ENCODE data around the gene ORAI1.
A peak's percentile ranks its signal among the peaks of the same experiment; 100 is the strongest.
"Not testable (repeated sequence)": the region's sequence is repeated elsewhere in the genome, so short reads cannot be mapped to it uniquely, and the experiment has no call there.

ORAI1 gene

GRCh38 chr12:121649322-121649721 lies 23.0 kb downstream of the ORAI1 start:
- no peak for DNase-seq (ENCODE audit: low spot score)

GRCh38 chr12:121649819-121650353 lies 23.6 kb downstream of the ORAI1 start:
- no peak for DNase-seq (ENCODE audit: low spot score)

DNA sequence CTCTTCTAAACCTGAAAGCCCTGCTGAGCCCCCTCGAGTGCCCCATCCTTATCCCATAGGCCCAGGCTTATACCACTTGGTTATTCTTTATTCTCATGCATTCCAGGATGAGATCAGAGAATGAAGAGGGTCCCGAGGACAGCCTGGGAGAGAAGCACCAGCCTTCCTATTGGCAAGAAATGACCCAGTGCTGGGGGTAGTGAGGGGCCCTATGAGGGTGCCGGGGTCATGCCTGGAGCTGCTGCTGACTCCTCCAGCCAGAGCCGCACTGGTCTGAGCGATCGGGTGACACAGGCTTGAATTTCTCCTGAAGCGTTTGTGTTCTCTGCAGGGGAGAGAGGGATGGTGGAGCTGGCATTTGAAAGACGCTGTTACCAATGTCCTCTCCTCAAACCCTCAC lies 25.0 kb downstream of the ORAI1 start:
- no peak for DNase-seq (ENCODE audit: low spot score)

GRCh38 chr12:121652767-121653497 lies 26.6 kb downstream of the ORAI1 start:
- DNase-seq (ENCODE audit: low spot score) = no peak

DNA sequence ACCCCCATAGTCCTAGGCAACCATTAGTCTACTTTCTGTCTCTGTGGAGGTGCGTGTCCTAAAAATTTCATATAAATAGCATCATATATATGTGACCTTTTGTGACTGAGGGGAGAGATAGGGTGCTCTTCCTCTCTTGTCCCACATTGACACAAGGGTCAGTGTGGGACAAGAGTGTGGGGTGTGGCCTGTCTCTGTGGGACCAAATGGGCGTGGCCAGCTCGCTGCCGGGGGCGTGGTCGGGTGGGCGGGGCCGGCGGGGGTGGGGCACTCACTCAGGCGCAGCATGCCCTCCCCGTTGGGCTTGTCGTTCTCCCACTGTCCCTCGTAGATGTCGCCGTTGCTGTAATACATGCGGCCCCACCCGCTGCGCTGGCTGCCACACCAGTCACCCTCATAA lies 27.7 kb downstream of the ORAI1 start:
- no peak for DNase-seq (ENCODE audit: low spot score)

DNA sequence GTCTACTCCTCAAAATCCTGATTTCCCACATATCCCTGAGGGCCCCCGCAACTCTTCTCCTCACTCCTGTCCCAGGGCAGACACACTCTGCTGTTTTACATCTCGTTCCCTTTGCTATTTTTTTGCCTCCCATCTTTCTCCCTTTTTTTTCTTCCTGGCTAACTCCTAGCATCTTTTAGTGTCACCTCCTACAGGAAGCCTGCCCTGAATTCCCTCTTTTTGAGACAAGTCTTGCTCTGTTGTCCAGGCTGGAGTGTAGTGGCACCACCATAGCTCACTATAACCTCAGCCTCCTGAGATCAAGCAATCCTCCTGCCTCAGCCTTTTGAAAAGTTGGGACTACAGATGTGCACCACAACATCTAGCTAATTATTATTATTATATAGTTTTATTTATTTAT lies 29.8 kb downstream of the ORAI1 start:
- DNase-seq (ENCODE audit: low spot score) = no peak

DNA sequence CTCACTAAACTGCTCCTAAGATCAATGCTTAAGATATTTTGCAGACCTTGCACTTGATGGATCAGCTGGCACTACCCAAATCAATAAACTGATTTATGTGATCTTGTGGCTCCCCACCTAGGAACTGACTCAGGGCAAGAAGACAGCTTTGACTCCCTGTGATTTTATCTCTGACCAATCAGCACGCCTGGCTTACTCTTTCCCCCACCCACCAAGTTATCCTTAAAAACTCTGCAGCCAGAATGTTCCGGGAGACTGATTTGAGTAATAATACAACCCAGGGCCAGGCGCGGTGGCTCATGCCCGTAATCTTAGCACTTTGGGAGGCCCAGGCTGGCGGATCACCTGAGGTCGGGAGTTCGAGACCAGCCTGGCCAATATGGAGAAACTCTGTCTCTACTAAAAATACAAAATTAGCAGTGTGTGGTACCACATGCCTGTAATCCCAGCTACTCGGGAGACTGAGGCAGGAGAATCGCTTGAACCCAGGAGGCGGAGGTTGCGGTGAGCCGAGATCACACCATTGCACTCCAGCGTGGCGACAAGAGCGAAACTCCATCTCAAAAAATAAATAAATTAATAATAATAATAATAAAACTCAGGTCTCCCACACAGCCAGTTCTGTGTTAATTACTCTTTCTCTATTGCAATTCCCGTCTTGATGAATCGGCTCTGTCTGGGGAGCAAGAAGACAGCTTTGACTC lies 31.1 kb downstream of the ORAI1 start:
- no peak for DNase-seq (ENCODE audit: low spot score)

DNA sequence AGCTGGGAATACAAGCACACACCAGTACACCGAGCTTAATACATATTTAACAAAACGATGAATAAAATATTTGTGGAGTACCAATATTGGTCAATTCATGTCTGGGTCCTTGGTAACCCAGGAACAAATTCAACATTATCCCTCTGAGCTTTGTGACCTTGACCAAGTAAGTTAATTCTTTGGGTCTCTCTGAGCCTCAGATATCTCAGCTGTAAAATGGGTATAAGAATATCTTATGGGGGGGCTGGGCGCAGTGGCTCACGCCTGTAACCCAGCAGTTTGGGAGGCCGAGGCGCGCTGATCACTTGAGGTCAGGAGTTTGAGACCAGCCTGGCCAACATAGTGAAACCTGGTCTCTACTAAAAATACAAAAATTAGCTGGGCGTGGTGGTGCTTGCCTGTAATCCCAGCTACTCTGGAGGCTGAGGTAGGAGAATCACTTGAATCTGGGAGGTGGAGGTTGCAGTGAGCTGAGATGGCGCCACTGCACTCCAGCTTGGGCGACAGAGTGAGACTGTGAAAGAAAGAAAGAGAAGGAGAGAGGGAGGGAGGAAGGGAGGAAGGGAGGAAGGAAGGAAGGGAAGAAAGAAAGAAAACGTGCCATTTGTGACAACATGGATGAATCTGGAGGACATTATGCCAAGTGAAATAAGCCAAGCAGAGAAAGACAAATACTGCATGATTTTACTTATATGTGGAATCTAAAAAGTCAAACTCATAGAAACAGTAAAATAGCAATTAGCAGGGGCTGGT lies 35.2 kb downstream of the ORAI1 start:
- DNase-seq (ENCODE audit: low spot score) = not testable (repeated sequence)

- no peak for DNase-seq (ENCODE audit: low spot score)
Observed at GRCh38 chr12:121663610-121663929, 37.2 kb downstream of the ORAI1 start.

- not testable (repeated sequence) for DNase-seq (ENCODE audit: low spot score)
Observed at GRCh38 chr12:121666829-121667228, 40.5 kb downstream of the ORAI1 start.

DNA sequence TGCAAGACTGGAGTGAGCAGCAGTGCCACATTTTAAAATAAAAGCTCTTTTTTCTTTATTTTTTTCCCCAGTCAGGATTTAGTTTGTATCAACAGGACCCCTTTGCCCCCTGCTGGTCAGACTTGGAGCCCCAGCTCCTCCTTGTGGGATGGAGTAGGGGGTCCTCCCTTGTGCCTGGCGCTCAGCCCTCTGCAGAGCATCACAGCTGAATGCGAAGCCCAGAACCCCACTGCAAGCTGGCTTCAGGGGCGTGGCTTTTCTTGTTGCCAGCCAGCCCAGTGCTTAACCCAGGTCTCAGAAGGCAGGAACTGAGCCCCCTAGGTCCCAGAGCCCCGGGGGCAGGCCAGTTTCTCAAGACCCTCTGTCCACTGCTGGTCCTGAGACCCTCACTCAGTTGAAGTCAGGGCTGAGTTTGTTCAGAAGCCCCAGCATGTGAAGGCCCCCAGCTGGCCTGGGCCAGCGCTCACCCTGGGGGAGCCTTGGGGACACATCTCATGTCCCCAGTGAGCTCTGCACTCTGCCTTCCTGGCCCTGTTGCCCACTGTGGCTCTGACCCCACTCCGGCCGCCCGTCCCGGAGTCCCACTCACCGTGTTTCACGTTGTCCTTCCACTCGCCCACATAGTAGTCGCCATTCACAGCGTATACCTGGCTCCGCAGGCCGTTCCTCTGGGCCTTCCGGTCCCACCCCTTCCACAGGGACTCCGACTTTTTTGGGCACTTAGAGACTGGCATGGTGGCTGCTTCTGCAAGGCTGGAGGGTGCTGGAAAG lies 42.6 kb downstream of the ORAI1 start:
- DNase-seq (ENCODE audit: low spot score) = no peak

GRCh38 chr12:121669521-121669900 lies 43.2 kb downstream of the ORAI1 start, which contains the start of gene MORN3:
TSS of gene MORN3 (minus strand) at chr12:121669654. CDS start at chr12:121669483, 171 bp downstream.
- no peak for DNase-seq (ENCODE audit: low spot score)

DNA sequence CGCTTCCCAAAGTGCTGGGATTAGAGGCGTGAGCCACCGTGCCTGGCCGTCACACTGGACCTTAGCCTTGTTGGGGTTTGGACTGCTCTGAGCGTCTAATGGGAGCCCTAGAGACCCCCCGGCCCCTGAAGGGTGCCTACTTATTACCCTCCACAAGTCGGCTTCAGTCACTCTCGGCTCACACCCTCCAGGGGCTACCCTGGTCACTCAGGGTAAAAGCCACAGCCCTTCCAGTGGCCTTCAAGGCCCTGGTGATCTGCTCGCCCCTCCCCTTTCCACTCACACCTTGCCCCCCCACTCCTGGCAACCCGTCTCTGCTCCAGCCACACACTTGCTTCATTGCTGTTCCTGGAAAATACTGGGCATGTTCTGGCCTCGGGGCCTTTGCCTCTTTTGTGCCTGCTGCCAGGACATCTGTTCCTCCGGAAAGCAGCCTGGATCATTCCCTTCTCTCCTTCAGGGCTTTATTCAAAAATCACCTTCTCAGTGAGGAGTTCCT lies 46.7 kb downstream of the ORAI1 start:
- DNase-seq (ENCODE audit: low spot score) = no peak

- DNase-seq (ENCODE audit: low spot score) = no peak
Observed at GRCh38 chr12:121676190-121676589, 49.9 kb downstream of the ORAI1 start.

- DNase-seq (ENCODE audit: low spot score) = no peak
Observed at GRCh38 chr12:121678305-121678704, 52.0 kb downstream of the ORAI1 start.

DNA sequence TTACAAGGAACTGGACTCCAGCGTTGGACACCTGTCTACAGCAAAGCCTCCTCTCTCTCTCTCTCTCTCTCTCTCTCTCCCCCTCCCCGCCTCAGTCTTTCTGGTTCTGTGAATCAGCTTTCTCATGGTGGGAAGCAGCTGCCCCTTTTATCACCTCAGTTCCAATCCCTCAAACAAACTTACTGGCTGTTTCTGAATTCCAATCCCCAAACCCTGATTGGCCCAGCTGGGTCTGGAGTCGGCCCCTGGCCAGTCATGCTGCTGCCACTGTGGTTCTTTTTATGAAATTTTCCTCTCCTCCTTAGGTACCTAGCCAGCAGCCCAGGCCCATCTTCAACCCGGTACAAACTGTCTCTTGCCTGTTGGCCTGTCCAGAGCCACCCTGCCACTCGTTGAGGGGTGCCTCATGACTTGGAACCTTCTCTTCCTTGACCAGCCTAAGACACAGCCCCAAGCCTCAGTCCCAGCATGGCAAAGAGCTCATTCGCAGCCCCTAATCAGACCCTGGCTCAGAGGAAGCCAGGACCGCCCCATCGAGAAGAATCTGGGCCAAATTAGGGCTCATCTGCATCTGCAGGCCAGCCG lies 52.5 kb downstream of the ORAI1 start:
- DNase-seq (ENCODE audit: low spot score) = no peak

GRCh38 chr12:121679661-121680197 lies 53.4 kb downstream of the ORAI1 start:
- peak; percentile 70 for DNase-seq (ENCODE audit: low spot score)

DNA sequence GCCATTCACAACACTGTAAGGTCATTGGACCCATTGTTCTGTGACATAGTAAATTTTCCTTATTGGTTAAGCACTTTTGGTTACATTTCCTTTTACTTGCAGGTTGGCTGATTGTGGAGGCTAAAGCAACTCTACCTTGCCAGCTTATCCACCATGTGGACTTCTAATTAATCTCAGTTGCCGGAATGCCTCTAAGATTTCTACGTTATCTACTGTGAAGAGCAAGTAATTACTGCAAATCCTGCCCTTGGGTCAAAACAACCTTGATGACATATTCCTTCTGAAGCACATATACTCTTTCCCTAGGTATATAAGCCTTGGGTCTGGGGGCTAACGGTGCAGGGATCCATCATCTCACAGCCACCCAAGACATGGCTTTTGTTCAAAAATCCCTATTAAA lies 62.6 kb downstream of the ORAI1 start:
- no peak for DNase-seq (ENCODE audit: low spot score)

DNA sequence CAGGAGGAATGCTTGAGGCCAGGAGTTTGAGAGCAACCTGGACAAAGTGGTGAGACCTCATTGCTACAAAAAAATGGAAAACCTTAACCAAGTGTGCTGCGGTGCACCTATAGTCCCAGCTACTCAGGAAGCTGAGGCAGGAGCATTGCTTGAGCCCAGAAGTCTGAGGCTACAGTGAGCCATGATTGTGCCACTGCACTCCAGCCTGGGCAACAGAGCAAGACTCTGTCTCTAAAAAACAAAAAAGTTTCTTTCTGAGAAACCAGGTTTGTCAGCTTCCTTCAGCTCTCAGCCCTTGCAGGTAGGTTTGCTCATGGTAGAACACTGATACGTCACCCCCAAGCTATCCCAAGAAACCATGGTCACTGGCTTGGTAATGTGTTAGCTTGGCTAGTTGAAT lies 63.1 kb downstream of the ORAI1 start:
- DNase-seq (ENCODE audit: low spot score) = no peak
